Omental fat pad (tissue), 4 donors: ENCODE data around the gene JADE1. TPM values are rescaled to one million over a fixed set of nuclear protein-coding genes. Genes with fewer than 3 reads are reported as not detected.

Experiments used
- ATAC-seq: fragments of 150-250 bp; one replicate; pipeline ENCODE4 v1.9.1; 2016; ENCODE audit warnings: mild to moderate bottlenecking, moderate library complexity; ENCODE audit not compliant: low FRiP score
- DNase-seq: peaks from one replicate; pipeline ENCODE4 v3.0.0-alpha.2; 2019; ENCODE audit warnings: low spot score
- total RNA-seq, 4 donors: library from RNA; depleted of rRNA; stranded (reverse); fragments of >200 nt; gene quantifications; one replicate each; pipeline ENCODE4 v1.1.0, GENCODE V29; 2016
- TF ChIP-seq, protein P1 (sequence below), 3 donors: fragments of 450-650 bp; IDR thresholded peaks; one replicate each; pipeline ENCODE4 v1.5.1; 2016 to 2017; ENCODE audit warnings: antibody characterized with exemption in 3 of 3, mild to moderate bottlenecking in 3 of 3, moderate library complexity in 2 of 3

The JADE1 gene
- total RNA-seq, 4 donors from 2014 or later, result 37.2 to 57.4 (median 45.5) TPM

DNA sequence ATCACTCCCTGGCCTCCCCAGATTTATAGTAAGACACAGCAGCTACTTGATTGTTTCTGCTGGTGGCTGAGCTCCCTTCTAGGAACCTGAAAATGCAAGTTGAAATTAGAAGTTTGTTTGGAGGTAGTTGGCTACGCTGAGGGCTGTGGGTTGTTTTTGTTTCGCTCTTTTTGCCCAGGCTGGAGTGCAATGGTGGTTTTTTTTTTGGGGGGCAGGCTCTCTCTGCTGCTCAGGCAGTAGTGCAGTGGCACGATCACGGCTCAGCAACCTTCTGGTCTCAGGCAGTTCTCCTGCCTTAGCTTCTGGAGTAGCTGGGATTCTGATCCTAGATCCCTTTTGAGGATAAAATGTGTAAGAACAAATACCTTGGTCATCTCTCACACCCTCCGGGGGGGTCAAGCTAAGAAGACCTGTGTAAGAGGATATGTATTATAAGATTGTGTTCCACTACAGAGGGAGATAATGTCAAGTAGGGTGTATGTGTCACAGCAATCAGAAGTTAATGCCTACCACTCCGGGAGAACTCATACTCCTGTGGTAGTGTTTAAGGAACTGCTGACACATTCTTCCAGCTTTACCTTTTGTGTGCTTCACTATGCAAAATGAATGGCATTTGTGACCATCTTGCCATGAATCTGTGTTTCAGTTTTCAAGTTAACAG lies 9.7 kb downstream of the JADE1 start:
- no peak for ATAC-seq
- TF ChIP-seq, protein P1, sequence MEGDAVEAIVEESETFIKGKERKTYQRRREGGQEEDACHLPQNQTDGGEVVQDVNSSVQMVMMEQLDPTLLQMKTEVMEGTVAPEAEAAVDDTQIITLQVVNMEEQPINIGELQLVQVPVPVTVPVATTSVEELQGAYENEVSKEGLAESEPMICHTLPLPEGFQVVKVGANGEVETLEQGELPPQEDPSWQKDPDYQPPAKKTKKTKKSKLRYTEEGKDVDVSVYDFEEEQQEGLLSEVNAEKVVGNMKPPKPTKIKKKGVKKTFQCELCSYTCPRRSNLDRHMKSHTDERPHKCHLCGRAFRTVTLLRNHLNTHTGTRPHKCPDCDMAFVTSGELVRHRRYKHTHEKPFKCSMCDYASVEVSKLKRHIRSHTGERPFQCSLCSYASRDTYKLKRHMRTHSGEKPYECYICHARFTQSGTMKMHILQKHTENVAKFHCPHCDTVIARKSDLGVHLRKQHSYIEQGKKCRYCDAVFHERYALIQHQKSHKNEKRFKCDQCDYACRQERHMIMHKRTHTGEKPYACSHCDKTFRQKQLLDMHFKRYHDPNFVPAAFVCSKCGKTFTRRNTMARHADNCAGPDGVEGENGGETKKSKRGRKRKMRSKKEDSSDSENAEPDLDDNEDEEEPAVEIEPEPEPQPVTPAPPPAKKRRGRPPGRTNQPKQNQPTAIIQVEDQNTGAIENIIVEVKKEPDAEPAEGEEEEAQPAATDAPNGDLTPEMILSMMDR (IDR thresholded peaks at IDR 0.05), result no peak
- DNase-seq, result no peak

DNA sequence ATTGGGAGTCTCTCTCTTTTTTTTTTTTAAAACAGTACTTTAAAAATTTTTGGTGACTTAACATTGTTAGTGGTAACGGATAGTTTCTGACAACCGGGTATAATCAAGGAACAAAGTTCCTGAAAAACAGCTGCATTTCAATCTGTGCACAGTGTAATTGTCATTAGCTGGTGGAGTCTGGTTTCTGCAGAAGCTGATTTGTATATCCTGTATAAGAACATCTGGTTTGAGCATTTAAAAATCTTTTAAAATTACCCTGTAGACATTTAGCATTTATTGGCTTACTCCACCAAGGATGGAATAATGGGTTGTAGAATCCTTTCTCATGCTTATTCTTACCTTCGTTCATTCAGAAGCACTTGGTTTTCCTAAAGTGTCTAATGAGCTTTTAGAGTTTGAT lies 11.2 kb downstream of the JADE1 start:
- no peak for ATAC-seq
- DNase-seq, result no peak
- TF ChIP-seq, protein P1 (IDR thresholded peaks at IDR 0.05), result no peak

DNA sequence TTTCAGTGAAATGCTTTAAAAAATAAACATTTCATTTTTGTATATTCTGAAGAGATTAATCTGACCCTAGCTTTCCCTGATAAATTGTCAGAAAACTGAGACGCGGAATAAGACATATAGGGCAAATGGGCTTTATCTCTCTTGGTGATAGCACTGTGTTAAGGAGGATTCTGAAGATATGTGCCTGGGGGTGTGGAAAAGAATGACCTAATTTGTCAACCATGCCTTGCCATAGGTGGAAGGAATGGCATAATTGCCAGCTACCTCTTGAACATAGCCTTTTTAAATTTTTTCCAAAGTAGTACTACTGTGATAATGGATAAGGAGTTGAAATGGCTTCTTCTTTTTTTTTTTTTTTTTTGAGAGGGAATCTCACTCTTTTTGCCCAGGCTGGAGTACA lies 11.7 kb downstream of the JADE1 start:
- no peak for ATAC-seq
- DNase-seq, result no peak
- TF ChIP-seq, protein P1 (IDR thresholded peaks at IDR 0.05), result no peak

DNA sequence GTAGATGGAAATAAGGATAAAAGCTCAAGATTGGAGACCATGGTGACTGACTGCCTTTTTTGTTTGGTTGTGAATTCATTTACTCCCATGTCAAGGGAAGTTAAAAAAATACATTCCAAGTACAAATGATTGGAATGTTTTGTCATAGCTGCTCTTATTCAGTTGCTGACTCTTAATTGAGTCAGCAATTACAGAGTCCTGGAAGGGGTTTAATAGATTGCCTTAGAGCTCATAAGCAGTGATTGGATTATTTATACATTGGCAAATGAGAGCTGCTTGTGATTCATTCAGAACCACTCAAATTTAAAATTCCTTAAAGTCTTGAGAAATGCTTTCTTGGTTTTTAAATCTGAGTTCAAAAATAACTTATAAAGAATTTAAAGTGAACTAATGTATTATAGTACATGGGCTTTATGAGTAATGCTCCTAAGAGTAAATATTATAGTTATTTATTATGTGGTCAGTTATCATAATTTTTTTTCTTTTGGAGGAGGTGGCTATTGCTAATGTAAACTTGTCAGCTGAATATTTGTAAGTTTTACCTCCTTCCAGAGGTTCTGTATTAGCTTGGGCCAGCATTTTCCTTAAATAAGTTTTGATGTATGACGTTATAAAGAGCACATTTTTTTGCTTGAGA lies 13.6 kb downstream of the JADE1 start:
- DNase-seq, result no peak
- ATAC-seq, result peak; percentile 92
- TF ChIP-seq, protein P1 (IDR thresholded peaks at IDR 0.05), result no peak

DNA sequence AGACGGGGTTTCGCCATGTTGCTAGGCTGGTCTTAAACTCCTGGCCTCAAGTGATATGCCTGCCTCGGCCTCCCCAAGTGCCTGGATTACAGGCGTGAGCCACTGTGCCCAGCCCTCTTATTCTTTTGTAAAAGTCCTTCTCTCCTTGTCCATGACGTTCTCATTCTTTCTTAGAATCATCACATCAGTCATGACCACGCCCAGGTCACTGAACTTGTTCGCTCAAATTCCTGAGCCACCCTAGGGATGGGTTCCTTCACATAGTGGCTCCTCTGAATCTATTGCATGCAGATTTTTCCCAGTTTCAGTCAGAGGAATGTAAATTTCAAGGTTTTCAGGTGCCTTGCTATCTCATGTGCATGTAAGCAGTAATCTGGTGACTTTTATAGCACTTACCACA lies 15.7 kb downstream of the JADE1 start:
- TF ChIP-seq, protein P1 (IDR thresholded peaks at IDR 0.05), result no peak
- ATAC-seq, result no peak
- DNase-seq, result no peak

DNA sequence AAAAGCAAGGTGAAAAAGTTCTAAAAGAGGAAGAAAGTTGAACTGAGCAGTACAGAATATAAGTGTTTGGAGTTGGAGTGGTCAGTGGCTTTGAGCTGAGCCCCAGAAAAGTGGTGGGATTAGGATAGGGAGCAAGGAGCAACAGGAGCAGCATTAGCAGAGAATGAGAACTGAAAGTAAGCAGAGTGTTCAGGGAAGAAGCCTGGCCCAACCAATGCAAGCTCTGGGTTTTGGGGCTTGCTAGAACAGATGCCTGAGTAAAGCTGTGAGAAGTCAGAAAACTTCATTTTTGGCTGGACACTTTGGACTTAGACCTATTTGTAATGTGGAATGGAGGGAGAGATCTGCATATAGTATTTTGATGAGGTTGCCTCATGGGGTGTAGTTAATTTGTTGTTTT lies 17.8 kb downstream of the JADE1 start:
- no peak for ATAC-seq
- DNase-seq, result no peak
- TF ChIP-seq, protein P1 (IDR thresholded peaks at IDR 0.05), result no peak
